ENCODE results near the gene ALKAL2.

The ALKAL2 gene

GRCh38 chr2:238869-239268 lies 49.0 kb downstream of the ALKAL2 start:
- no peak for DNase-seq

DNA sequence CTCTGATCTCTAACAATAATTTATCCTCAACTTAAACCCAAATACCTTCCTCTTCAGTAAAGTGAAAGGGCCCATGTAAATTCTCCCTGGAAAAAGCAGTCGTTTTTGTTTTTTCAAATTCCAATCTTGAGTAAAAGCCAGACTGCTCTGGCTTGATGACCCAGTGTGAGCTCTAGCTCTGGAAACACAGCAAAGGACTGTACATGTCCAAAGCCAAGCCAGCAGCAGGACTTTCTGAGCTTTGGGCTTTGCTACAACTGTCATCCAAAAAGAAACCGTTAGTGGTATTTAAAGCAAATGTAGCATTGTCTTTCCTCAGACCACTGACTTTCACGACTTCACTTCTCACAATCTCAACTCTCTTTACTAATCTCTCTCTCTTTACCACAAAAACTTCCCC lies 49.5 kb downstream of the ALKAL2 start:
- no peak for DNase-seq

- DNase-seq: no peak
These were observed 50.0 kb downstream of the ALKAL2 start for GRCh38 chr2:237878-238277.

GRCh38 chr2:236993-237539 lies 50.8 kb downstream of the ALKAL2 start:
- no peak for DNase-seq

GRCh38 chr2:234421-234820 lies 53.5 kb downstream of the ALKAL2 start:
- no peak for DNase-seq

GRCh38 chr2:233030-233429 lies 54.9 kb downstream of the ALKAL2 start:
- no peak for DNase-seq

- no peak for DNase-seq
These were observed 56.2 kb downstream of the ALKAL2 start for GRCh38 chr2:231521-232185.

All from inflammatory macrophage treated with lipopolysaccharide for 1 hour (primary cell).